Measurements from ENCODE around the gene MEGF10. TPM values are rescaled to one million over a fixed set of nuclear protein-coding genes. Genes with fewer than 3 reads are reported as not detected.

Gene MEGF10
- total and polyA plus RNA-seq, 4 experiments from 2014 or later: not detected

GRCh38 chr5:127298656-127299055, 8.1 kb downstream of the MEGF10 start:
- DNase-seq: no peak
- intact Hi-C loops (cut with micrococcal nuclease): no loop called here
- Mint-ChIP-seq H3K27ac (no peak overlapping the region), H3K4me1 (no peaks in the 10 kb centered on the region), H3K36me3 (no peaks in the 10 kb centered on the region), H3K4me3 (no peak overlapping the region), H3K9me3 (no peaks in the 10 kb centered on the region), H3K27me3 (peaks cover 10 to 28% of the 10 kb centered on the region in 2 donors)
- Histone ChIP-seq H3K4me1 (ENCODE audit: insufficient read depth, low read length) (no peaks in the 10 kb centered on the region), H3K27me3 (ENCODE audit: insufficient read depth, low read length) (peaks cover 6% of the 10 kb centered on the region), H3K27ac (ENCODE audit: low read depth, low read length) (no peak overlapping the region), H3K4me3 (ENCODE audit: low read length in 2 of 2) (no peak overlapping the region), H3K9me3 (ENCODE audit: control insufficient read depth in 1 of 2, low read length in 2 of 2) (no peaks in the 10 kb centered on the region), H3K36me3 (ENCODE audit: insufficient read depth, low read length) (no peaks in the 10 kb centered on the region)
- POLR2A ChIA-PET (ENCODE audit: partially characterized antibody): no interaction called here
- CTCF ChIA-PET (ENCODE audit: partially characterized antibody): interaction anchor here (1.1 kb wide), 1 partner anchor 14 kb away, joined by 3 read pairs; no protein-coding TSS in a partner anchor

- Mint-ChIP-seq H3K4me1 (no peaks in the 10 kb centered on the region), H3K4me3 (no peak overlapping the region), H3K9me3 (no peaks in the 10 kb centered on the region), H3K36me3 (no peaks in the 10 kb centered on the region), H3K27me3 (peaks cover 4 to 21% of the 10 kb centered on the region in 2 donors), H3K27ac (no peak overlapping the region)
- DNase-seq: no peak
- Histone ChIP-seq H3K4me3 (ENCODE audit: low read length in 2 of 2) (no peak overlapping the region), H3K27me3 (ENCODE audit: insufficient read depth, low read length) (peaks cover 6% of the 10 kb centered on the region), H3K36me3 (ENCODE audit: insufficient read depth, low read length) (no peaks in the 10 kb centered on the region), H3K9me3 (ENCODE audit: control insufficient read depth in 1 of 2, low read length in 2 of 2) (no peaks in the 10 kb centered on the region), H3K4me1 (ENCODE audit: insufficient read depth, low read length) (no peaks in the 10 kb centered on the region), H3K27ac (ENCODE audit: low read depth, low read length) (no peak overlapping the region)
- ChIA-PET CTCF (ENCODE audit: partially characterized antibody) (no interaction called here), POLR2A (ENCODE audit: partially characterized antibody) (no interaction called here)
- intact Hi-C loops (cut with micrococcal nuclease): no loop called here
Measured at GRCh38 chr5:127299678-127300077, 9.1 kb downstream of the MEGF10 start.

DNA sequence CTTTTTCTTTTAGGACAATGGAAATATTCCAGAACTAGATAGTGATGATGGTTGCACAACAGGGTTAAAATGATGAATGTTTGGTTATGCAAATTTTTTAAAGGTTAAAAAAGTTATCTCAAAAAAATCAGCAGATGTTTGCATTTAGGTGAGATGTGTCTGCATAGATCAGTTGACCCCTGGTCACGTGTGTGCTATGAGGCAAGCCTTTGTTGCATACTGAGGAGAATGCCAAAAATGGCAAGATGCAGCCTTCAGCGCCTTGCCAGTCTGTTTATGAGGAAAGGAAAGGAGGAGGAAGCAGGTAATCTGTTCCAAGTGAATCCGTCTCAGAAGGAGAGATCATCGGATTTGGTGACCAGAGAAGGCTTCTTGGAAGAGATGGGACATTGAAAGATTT, 11.9 kb downstream of the MEGF10 start:
- Histone ChIP-seq H3K27ac (ENCODE audit: low read depth, low read length) (no peak overlapping the region), H3K9me3 (ENCODE audit: control insufficient read depth in 1 of 2, low read length in 2 of 2) (no peaks in the 10 kb centered on the region), H3K4me3 (ENCODE audit: low read length in 2 of 2) (no peak overlapping the region), H3K27me3 (ENCODE audit: insufficient read depth, low read length) (no peaks in the 10 kb centered on the region), H3K36me3 (ENCODE audit: insufficient read depth, low read length) (no peaks in the 10 kb centered on the region), H3K4me1 (ENCODE audit: insufficient read depth, low read length) (no peaks in the 10 kb centered on the region)
- Mint-ChIP-seq H3K27me3 (peaks cover 5 to 17% of the 10 kb centered on the region in 2 donors), H3K4me1 (no peaks in the 10 kb centered on the region), H3K9me3 (no peaks in the 10 kb centered on the region), H3K36me3 (no peaks in the 10 kb centered on the region), H3K4me3 (no peak overlapping the region), H3K27ac (no peak overlapping the region)
- DNase-seq: no peak
- ChIA-PET POLR2A (ENCODE audit: partially characterized antibody) (no interaction called here), CTCF (ENCODE audit: partially characterized antibody) (no interaction called here)
- intact Hi-C loops (cut with micrococcal nuclease): no loop called here

- H3K4me1 Mint-ChIP-seq: no peaks in the 10 kb centered on the region
- Histone ChIP-seq H3K27me3 (ENCODE audit: insufficient read depth, low read length) (no peaks in the 10 kb centered on the region), H3K4me1 (ENCODE audit: insufficient read depth, low read length) (no peaks in the 10 kb centered on the region), H3K9me3 (ENCODE audit: control insufficient read depth in 1 of 2, low read length in 2 of 2) (no peaks in the 10 kb centered on the region), H3K36me3 (ENCODE audit: insufficient read depth, low read length) (no peaks in the 10 kb centered on the region), H3K4me3 (ENCODE audit: low read length in 2 of 2) (no peak overlapping the region), H3K27ac (ENCODE audit: low read depth, low read length) (no peak overlapping the region)
- no peak overlapping the region for H3K4me3 Mint-ChIP-seq
- ChIA-PET POLR2A (ENCODE audit: partially characterized antibody) (no interaction called here), CTCF (ENCODE audit: partially characterized antibody) (interaction anchor here (0.6 to 1.0 kb wide), 2 partner anchors 10 to 124 kb away, joined by 3 read pairs; no protein-coding TSS in a partner anchor)
- no peak overlapping the region for H3K27ac Mint-ChIP-seq
- H3K36me3 Mint-ChIP-seq: no peaks in the 10 kb centered on the region
- H3K9me3 Mint-ChIP-seq: peaks cover 0 to 3% (median 0%) of the 10 kb centered on the region in 8 donors
- no peak for DNase-seq
- peaks cover 5 to 11% of the 10 kb centered on the region in 2 donors for H3K27me3 Mint-ChIP-seq
- intact Hi-C loops (cut with micrococcal nuclease): no loop called here
Measured at GRCh38 chr5:127303404-127303803, 12.8 kb downstream of the MEGF10 start.

DNA sequence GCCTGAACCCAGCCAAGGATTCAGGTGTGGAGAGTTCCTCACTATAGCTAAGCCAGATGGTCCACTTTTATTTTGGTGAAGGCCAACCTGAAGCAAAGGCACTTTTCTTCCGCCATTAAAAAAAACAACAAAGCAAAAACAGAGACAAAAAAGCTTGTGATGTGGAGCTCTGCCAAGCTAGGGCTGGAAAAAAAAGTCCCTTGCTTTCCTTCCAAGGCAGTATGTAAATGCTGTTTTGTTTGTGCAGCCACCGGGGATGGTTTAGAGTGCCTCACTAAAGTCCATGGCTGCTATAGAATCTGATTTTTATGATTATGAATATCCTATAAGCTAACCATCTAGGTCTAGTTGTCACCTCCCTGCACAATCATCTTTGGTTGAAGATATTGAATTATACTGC, 14.9 kb downstream of the MEGF10 start:
- ChIA-PET POLR2A (ENCODE audit: partially characterized antibody) (no interaction called here), CTCF (ENCODE audit: partially characterized antibody) (interaction anchor here (1.8 kb wide), 1 partner anchor 9 kb away, joined by 10 read pairs; no protein-coding TSS in a partner anchor)
- Mint-ChIP-seq H3K36me3 (no peaks in the 10 kb centered on the region), H3K9me3 (peaks cover 0 to 3% (median 0%) of the 10 kb centered on the region in 8 donors), H3K4me3 (no peak overlapping the region), H3K4me1 (no peaks in the 10 kb centered on the region), H3K27me3 (peaks cover 5 to 12% of the 10 kb centered on the region in 2 donors), H3K27ac (no peak overlapping the region)
- no peaks in the 10 kb centered on the region for H3K4me1 ChIP-seq (ENCODE audit: insufficient read depth, low read length)
- no peaks in the 10 kb centered on the region for H3K36me3 ChIP-seq (ENCODE audit: insufficient read depth, low read length)
- H3K27ac ChIP-seq (ENCODE audit: low read depth, low read length): no peak overlapping the region
- H3K4me3 ChIP-seq (ENCODE audit: low read length in 2 of 2): no peak overlapping the region
- H3K27me3 ChIP-seq (ENCODE audit: insufficient read depth, low read length): no peaks in the 10 kb centered on the region
- no peak for DNase-seq
- H3K9me3 ChIP-seq (ENCODE audit: control insufficient read depth in 1 of 2, low read length in 2 of 2): no peaks in the 10 kb centered on the region
- intact Hi-C loops (cut with micrococcal nuclease): no loop called here

DNA sequence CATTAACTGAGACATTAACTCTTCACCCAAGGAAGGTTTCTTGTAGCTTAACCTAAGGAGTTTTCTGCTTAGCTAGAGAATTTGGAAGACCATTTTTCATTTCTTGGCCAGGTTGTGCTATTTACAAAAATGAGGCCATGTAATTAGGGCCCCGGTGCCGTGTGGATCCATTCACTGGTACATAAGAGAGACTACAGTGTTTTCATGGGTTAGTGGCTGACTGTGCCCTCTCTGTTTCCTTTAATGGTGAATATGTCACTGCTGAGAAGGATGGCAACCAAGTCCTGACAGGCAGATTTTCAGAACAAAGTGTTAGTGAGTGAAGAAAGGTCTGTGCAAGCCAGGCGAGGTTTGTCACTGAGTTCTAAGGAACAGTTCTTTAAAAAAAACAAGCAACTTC, 15.4 kb downstream of the MEGF10 start:
- POLR2A ChIA-PET (ENCODE audit: partially characterized antibody): no interaction called here
- Histone ChIP-seq H3K4me1 (ENCODE audit: insufficient read depth, low read length) (no peaks in the 10 kb centered on the region), H3K9me3 (ENCODE audit: control insufficient read depth in 1 of 2, low read length in 2 of 2) (no peaks in the 10 kb centered on the region), H3K4me3 (ENCODE audit: low read length in 2 of 2) (no peak overlapping the region), H3K36me3 (ENCODE audit: insufficient read depth, low read length) (no peaks in the 10 kb centered on the region), H3K27ac (ENCODE audit: low read depth, low read length) (no peak overlapping the region), H3K27me3 (ENCODE audit: insufficient read depth, low read length) (no peaks in the 10 kb centered on the region)
- Mint-ChIP-seq H3K4me1 (no peaks in the 10 kb centered on the region), H3K36me3 (no peaks in the 10 kb centered on the region), H3K27ac (no peak overlapping the region), H3K9me3 (peaks cover 0 to 3% (median 0%) of the 10 kb centered on the region in 8 donors), H3K27me3 (peaks cover 5 to 12% of the 10 kb centered on the region in 2 donors), H3K4me3 (no peak overlapping the region)
- DNase-seq: no peak
- CTCF ChIA-PET (ENCODE audit: partially characterized antibody): interaction anchor here (1.3 to 1.8 kb wide), 2 partner anchors 8 to 10 kb away, joined by 3 to 10 read pairs; no protein-coding TSS in a partner anchor
- intact Hi-C loops (cut with micrococcal nuclease): no loop called here

- ChIA-PET CTCF (ENCODE audit: partially characterized antibody) (interaction anchor here (0.8 to 1.3 kb wide), 2 partner anchors 8 to 10 kb away, joined by 3 to 4 read pairs; no protein-coding TSS in a partner anchor), POLR2A (ENCODE audit: partially characterized antibody) (no interaction called here)
- Mint-ChIP-seq H3K27ac (no peak overlapping the region), H3K9me3 (peaks cover 0 to 3% (median 0%) of the 10 kb centered on the region in 8 donors), H3K27me3 (peaks cover 5 to 10% of the 10 kb centered on the region in 2 donors), H3K4me3 (no peak overlapping the region), H3K36me3 (no peaks in the 10 kb centered on the region), H3K4me1 (no peaks in the 10 kb centered on the region)
- Histone ChIP-seq H3K4me1 (ENCODE audit: insufficient read depth, low read length) (no peaks in the 10 kb centered on the region), H3K4me3 (ENCODE audit: low read length in 2 of 2) (no peak overlapping the region), H3K27ac (ENCODE audit: low read depth, low read length) (no peak overlapping the region), H3K27me3 (ENCODE audit: insufficient read depth, low read length) (no peaks in the 10 kb centered on the region), H3K9me3 (ENCODE audit: control insufficient read depth in 1 of 2, low read length in 2 of 2) (no peaks in the 10 kb centered on the region), H3K36me3 (ENCODE audit: insufficient read depth, low read length) (no peaks in the 10 kb centered on the region)
- intact Hi-C loops (cut with micrococcal nuclease): no loop called here
- DNase-seq: no peak
Measured at GRCh38 chr5:127306647-127307046, 16.1 kb downstream of the MEGF10 start.

DNA sequence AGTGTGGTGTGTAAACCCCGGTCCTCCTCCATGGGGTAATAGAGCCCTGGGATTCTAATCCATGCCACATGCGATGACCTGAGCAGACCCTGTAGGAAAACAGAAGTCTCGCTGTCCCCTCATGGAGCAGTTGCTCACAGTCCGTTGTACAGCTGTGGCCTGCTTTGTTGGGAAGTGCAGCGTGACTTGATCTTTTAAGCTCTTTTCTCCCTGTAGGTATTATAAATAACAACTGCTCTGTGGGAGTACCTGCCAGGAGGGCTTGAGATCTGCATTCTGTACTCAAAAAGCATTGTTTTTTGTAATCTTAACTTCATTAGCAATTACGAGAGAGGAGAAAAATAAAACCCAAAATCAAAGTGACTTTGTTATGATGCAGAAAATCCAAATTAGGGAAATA, 17.3 kb downstream of the MEGF10 start:
- POLR2A ChIA-PET (ENCODE audit: partially characterized antibody): no interaction called here
- H3K36me3 Mint-ChIP-seq: no peaks in the 10 kb centered on the region
- H3K27me3 ChIP-seq (ENCODE audit: insufficient read depth, low read length): no peaks in the 10 kb centered on the region
- H3K4me1 ChIP-seq (ENCODE audit: insufficient read depth, low read length): no peaks in the 10 kb centered on the region
- no peaks in the 10 kb centered on the region for H3K4me1 Mint-ChIP-seq
- H3K9me3 Mint-ChIP-seq: peaks cover 0 to 3% (median 0%) of the 10 kb centered on the region in 8 donors
- CTCF ChIA-PET (ENCODE audit: partially characterized antibody): no interaction called here
- DNase-seq: no peak
- intact Hi-C loops (cut with micrococcal nuclease): no loop called here
- H3K4me3 ChIP-seq (ENCODE audit: low read length in 2 of 2): no peak overlapping the region
- no peak overlapping the region for H3K27ac Mint-ChIP-seq
- H3K27ac ChIP-seq (ENCODE audit: low read depth, low read length): no peak overlapping the region
- H3K9me3 ChIP-seq (ENCODE audit: control insufficient read depth in 1 of 2, low read length in 2 of 2): no peaks in the 10 kb centered on the region
- no peaks in the 10 kb centered on the region for H3K36me3 ChIP-seq (ENCODE audit: insufficient read depth, low read length)
- no peak overlapping the region for H3K4me3 Mint-ChIP-seq
- peaks cover 1 to 6% of the 10 kb centered on the region in 2 donors for H3K27me3 Mint-ChIP-seq
